ENCODE results near the gene REELD1.

Gene REELD1

DNA sequence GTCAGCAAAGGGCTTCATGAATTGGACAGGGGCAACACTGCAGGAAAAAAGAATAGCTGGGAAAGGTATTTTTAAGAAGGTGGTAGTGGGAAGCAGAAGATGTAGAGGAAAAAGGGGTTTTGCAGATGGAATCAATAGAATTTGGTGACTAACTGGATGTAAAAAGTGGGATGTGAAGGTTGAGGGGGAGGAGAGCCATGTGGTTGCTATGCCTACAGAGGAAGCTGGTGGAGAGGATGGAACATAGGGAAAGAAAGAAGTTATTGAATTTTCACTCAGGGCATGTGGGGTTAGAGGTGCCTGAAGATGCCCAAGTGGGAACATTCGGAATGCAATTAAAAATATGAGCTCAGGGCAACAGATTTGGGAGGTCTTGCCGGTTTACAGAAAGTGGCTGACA, 33.0 kb downstream of the REELD1 start:
- CTCF ChIA-PET = no interaction called here
- no peak for TF ChIP-seq ZNF530 (tag by site-specific recombination; IDR thresholded peaks at IDR 0.05; ENCODE audit: low read depth)
- TF ChIP-seq, protein P1, sequence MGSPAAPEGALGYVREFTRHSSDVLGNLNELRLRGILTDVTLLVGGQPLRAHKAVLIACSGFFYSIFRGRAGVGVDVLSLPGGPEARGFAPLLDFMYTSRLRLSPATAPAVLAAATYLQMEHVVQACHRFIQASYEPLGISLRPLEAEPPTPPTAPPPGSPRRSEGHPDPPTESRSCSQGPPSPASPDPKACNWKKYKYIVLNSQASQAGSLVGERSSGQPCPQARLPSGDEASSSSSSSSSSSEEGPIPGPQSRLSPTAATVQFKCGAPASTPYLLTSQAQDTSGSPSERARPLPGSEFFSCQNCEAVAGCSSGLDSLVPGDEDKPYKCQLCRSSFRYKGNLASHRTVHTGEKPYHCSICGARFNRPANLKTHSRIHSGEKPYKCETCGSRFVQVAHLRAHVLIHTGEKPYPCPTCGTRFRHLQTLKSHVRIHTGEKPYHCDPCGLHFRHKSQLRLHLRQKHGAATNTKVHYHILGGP (tag by site-specific recombination; IDR thresholded peaks at IDR 0.05) = no peak
- no peak for TF ChIP-seq ZNF350 (tag by site-specific recombination; IDR thresholded peaks at IDR 0.05)
- TF ChIP-seq, protein P2, sequence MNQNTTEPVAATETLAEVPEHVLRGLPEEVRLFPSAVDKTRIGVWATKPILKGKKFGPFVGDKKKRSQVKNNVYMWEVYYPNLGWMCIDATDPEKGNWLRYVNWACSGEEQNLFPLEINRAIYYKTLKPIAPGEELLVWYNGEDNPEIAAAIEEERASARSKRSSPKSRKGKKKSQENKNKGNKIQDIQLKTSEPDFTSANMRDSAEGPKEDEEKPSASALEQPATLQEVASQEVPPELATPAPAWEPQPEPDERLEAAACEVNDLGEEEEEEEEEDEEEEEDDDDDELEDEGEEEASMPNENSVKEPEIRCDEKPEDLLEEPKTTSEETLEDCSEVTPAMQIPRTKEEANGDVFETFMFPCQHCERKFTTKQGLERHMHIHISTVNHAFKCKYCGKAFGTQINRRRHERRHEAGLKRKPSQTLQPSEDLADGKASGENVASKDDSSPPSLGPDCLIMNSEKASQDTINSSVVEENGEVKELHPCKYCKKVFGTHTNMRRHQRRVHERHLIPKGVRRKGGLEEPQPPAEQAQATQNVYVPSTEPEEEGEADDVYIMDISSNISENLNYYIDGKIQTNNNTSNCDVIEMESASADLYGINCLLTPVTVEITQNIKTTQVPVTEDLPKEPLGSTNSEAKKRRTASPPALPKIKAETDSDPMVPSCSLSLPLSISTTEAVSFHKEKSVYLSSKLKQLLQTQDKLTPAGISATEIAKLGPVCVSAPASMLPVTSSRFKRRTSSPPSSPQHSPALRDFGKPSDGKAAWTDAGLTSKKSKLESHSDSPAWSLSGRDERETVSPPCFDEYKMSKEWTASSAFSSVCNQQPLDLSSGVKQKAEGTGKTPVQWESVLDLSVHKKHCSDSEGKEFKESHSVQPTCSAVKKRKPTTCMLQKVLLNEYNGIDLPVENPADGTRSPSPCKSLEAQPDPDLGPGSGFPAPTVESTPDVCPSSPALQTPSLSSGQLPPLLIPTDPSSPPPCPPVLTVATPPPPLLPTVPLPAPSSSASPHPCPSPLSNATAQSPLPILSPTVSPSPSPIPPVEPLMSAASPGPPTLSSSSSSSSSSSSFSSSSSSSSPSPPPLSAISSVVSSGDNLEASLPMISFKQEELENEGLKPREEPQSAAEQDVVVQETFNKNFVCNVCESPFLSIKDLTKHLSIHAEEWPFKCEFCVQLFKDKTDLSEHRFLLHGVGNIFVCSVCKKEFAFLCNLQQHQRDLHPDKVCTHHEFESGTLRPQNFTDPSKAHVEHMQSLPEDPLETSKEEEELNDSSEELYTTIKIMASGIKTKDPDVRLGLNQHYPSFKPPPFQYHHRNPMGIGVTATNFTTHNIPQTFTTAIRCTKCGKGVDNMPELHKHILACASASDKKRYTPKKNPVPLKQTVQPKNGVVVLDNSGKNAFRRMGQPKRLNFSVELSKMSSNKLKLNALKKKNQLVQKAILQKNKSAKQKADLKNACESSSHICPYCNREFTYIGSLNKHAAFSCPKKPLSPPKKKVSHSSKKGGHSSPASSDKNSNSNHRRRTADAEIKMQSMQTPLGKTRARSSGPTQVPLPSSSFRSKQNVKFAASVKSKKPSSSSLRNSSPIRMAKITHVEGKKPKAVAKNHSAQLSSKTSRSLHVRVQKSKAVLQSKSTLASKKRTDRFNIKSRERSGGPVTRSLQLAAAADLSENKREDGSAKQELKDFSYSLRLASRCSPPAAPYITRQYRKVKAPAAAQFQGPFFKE (tag by site-specific recombination; IDR thresholded peaks at IDR 0.05; ENCODE audit: borderline replicate concordance) = no peak
- no peak for TF ChIP-seq ZNF639 (tag by site-specific recombination; IDR thresholded peaks at IDR 0.05)
- no peak for TF ChIP-seq ZNF426 (tag by site-specific recombination; IDR thresholded peaks at IDR 0.05)
- TF ChIP-seq OSR2 (tag by site-specific recombination; IDR thresholded peaks at IDR 0.05) = no peak
- no peak for TF ChIP-seq ZNF76 (tag by site-specific recombination; IDR thresholded peaks at IDR 0.05; ENCODE audit: borderline replicate concordance, low read depth)
- H3K36me3 ChIP-seq (ENCODE audit: control insufficient read depth in 2 of 2, insufficient read depth in 1 of 2, low read length in 2 of 2) = no peaks in the 10 kb centered on the region

GRCh38 chr4:146252969-146253611, 38.8 kb downstream of the REELD1 start:
- no peak overlapping the region for H3K27ac ChIP-seq (ENCODE audit: extremely low read depth, low read depth, low read length)
- H3K4me3 ChIP-seq (ENCODE audit: low read depth, low read length) = no peak overlapping the region
- CTCF ChIA-PET = no interaction called here
- H3K4me1 ChIP-seq (ENCODE audit: control insufficient read depth, insufficient read depth, low read length) = no peaks in the 10 kb centered on the region
- POLR2A ChIA-PET = no interaction called here
- no peaks in the 10 kb centered on the region for H3K9me3 ChIP-seq (ENCODE audit: control insufficient read depth, insufficient read depth, low read depth, low read length)
- no peaks in the 10 kb centered on the region for H3K36me3 ChIP-seq (ENCODE audit: control insufficient read depth in 2 of 2, insufficient read depth in 1 of 2, low read length in 2 of 2)
- TF ChIP-seq ZIC2 (tag by site-specific recombination; IDR thresholded peaks at IDR 0.05) (no peak), ZNF747 (tag by site-specific recombination; IDR thresholded peaks at IDR 0.05) (no peak), ZNF354C (tag by site-specific recombination; IDR thresholded peaks at IDR 0.05; ENCODE audit: borderline replicate concordance, low read depth) (no peak), ZNF560 (tag by site-specific recombination; IDR thresholded peaks at IDR 0.05; ENCODE audit: borderline replicate concordance) (no peak), MYNN (tag by site-specific recombination; IDR thresholded peaks at IDR 0.05; ENCODE audit: borderline replicate concordance) (no peak), HIC1 (tag by site-specific recombination; IDR thresholded peaks at IDR 0.05) (no peak), ZNF416 (tag by site-specific recombination; IDR thresholded peaks at IDR 0.05) (no peak), FEZF1 (tag by site-specific recombination; IDR thresholded peaks at IDR 0.05) (no peak), ZFP37 (tag by site-specific recombination; IDR thresholded peaks at IDR 0.05) (no peak), ZFHX2 (tag by site-specific recombination; conservative IDR thresholded peaks at IDR 0.05) (no peak), ZNF600 (tag by site-specific recombination; IDR thresholded peaks at IDR 0.05) (no peak), ZNF18 (tag by site-specific recombination; IDR thresholded peaks at IDR 0.05) (no peak), ZNF223 (tag by site-specific recombination; IDR thresholded peaks at IDR 0.05) (no peak)
- TF ChIP-seq, protein P1 (tag by site-specific recombination; IDR thresholded peaks at IDR 0.05) = no peak

More for the DNA sequence above, 33.0 kb downstream of the REELD1 start:
- POLR2A ChIA-PET = no interaction called here
- Histone ChIP-seq H3K27ac (ENCODE audit: extremely low read depth, low read depth, low read length) (no peak overlapping the region), H3K4me3 (ENCODE audit: low read depth, low read length) (no peak overlapping the region), H3K4me1 (ENCODE audit: control insufficient read depth, insufficient read depth, low read length) (no peaks in the 10 kb centered on the region), H3K9me3 (ENCODE audit: control insufficient read depth, insufficient read depth, low read depth, low read length) (no peaks in the 10 kb centered on the region)
